Measurements from ENCODE around the gene TP73.
A peak's percentile ranks its signal among the peaks of the same experiment; 100 is the strongest.
"Not testable (repeated sequence)": the region's sequence is repeated elsewhere in the genome, so short reads cannot be mapped to it uniquely, and the experiment has no call there.

The TP73 gene

GRCh38 chr1:3746830-3747521, 94.7 kb downstream of the TP73 start:
- peak; percentile 90 for DNase-seq

- no peak for DNase-seq
These were observed 95.2 kb downstream of the TP73 start for GRCh38 chr1:3747522-3747848.

GRCh38 chr1:3747903-3748302, 95.6 kb downstream of the TP73 start:
- no peak for DNase-seq

- not testable (repeated sequence) for DNase-seq
These were observed 96.1 kb downstream of the TP73 start for GRCh38 chr1:3748316-3748900.

- no peak for DNase-seq
These were observed 97.2 kb downstream of the TP73 start for GRCh38 chr1:3749512-3749911.

- DNase-seq, result no peak
These were observed 98.4 kb downstream of the TP73 start for GRCh38 chr1:3750741-3751140.

- DNase-seq, result no peak
These were observed 100.2 kb downstream of the TP73 start, which contains the start of gene CCDC27 for GRCh38 chr1:3752400-3752945. CCDC27 (plus strand) TSS chr1:3752450; CDS start chr1:3752482, 32 bp downstream.

GRCh38 chr1:3753656-3754454, 101.5 kb downstream of the TP73 start:
- no peak for DNase-seq

GRCh38 chr1:3756394-3756793, 104.1 kb downstream of the TP73 start:
- DNase-seq, result no peak

- no peak for DNase-seq
These were observed 106.8 kb downstream of the TP73 start for GRCh38 chr1:3759164-3759563.

GRCh38 chr1:3759796-3760195, 107.5 kb downstream of the TP73 start:
- DNase-seq, result no peak

GRCh38 chr1:3761296-3762010, 109.1 kb downstream of the TP73 start:
- DNase-seq, result no peak

- DNase-seq, result no peak
These were observed 110.0 kb downstream of the TP73 start for GRCh38 chr1:3762151-3762872.

GRCh38 chr1:3762873-3763228, 110.5 kb downstream of the TP73 start:
- DNase-seq, result no peak

GRCh38 chr1:3763351-3764125, 111.2 kb downstream of the TP73 start:
- DNase-seq, result no peak

GRCh38 chr1:3767328-3767925, 115.1 kb downstream of the TP73 start:
- DNase-seq, result no peak

GRCh38 chr1:3768811-3769390, 116.6 kb downstream of the TP73 start:
- DNase-seq, result no peak

- no peak for DNase-seq
These were observed 117.9 kb downstream of the TP73 start for GRCh38 chr1:3770047-3770765.

- no peak for DNase-seq
These were observed 119.1 kb downstream of the TP73 start for GRCh38 chr1:3771108-3772026.
